ENCODE results near the gene KCNE4. TPM values are rescaled to one million over a fixed set of nuclear protein-coding genes. Genes with fewer than 3 reads are reported as not detected.

Gene KCNE4
- total RNA-seq, 4 donors from 2014 or later = 0.64 to 2.4 (median 2.1) TPM

DNA sequence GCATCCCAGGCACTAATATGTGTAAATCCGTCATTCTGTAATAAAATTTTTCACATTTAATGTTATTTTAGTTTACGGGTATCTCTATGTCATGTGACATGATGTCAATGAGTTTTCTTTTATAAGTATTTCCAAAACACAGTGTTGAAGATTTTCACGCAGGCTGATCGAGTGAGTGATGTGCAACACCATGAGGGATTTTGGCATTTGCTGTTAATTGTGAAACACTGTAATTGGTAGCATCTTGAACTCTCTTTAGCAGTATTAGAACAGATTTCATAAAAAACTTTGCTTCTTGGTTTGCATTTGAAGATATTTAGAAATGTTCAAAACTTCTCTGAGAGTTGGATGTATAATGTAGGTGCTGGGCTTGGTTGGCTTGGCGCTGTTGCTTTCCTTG lies 35.5 kb downstream of the KCNE4 start:
- no peaks in the 10 kb centered on the region for H3K36me3 ChIP-seq
- WGBS = 82% methylated on average over 5 of the region's 5 CpGs
- no peaks in the 10 kb centered on the region for H3K9me3 ChIP-seq
- no peak for DNase-seq (ENCODE audit: low spot score in 2 of 2)
- no peak overlapping the region for H3K27ac ChIP-seq
- H3K27me3 ChIP-seq = no peaks in the 10 kb centered on the region
- peaks cover 20% of the 10 kb centered on the region for H3K4me1 ChIP-seq
- no peak for TF ChIP-seq POLR2A (IDR thresholded peaks at IDR 0.05)
- TF ChIP-seq, protein P1, sequence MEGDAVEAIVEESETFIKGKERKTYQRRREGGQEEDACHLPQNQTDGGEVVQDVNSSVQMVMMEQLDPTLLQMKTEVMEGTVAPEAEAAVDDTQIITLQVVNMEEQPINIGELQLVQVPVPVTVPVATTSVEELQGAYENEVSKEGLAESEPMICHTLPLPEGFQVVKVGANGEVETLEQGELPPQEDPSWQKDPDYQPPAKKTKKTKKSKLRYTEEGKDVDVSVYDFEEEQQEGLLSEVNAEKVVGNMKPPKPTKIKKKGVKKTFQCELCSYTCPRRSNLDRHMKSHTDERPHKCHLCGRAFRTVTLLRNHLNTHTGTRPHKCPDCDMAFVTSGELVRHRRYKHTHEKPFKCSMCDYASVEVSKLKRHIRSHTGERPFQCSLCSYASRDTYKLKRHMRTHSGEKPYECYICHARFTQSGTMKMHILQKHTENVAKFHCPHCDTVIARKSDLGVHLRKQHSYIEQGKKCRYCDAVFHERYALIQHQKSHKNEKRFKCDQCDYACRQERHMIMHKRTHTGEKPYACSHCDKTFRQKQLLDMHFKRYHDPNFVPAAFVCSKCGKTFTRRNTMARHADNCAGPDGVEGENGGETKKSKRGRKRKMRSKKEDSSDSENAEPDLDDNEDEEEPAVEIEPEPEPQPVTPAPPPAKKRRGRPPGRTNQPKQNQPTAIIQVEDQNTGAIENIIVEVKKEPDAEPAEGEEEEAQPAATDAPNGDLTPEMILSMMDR (IDR thresholded peaks at IDR 0.05) = no peak
- no peak for TF ChIP-seq EP300 (IDR thresholded peaks at IDR 0.05)
- H3K4me3 ChIP-seq = no peak overlapping the region

DNA sequence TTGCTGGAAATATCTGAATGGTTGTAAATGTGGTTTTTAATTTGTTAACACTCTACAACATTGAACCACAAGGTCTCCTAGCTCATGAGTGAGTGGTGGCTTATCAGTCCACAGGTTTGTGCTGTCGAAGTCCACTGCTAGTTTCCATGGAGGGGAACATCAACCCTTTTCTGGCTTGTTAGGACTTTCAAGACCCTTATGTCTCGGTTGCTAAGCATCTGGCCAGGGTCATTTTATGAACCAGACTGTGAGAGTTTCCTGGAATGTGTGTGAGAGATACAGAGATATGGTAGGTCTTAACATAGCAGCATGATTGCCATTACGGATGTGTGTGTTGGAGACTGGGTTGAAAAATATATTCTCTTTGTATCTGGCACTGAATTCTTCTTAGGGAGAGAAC lies 36.9 kb downstream of the KCNE4 start:
- Histone ChIP-seq H3K4me3 (no peak overlapping the region), H3K36me3 (no peaks in the 10 kb centered on the region), H3K9me3 (no peaks in the 10 kb centered on the region), H3K27me3 (no peaks in the 10 kb centered on the region), H3K4me1 (peaks cover 34% of the 10 kb centered on the region), H3K27ac (no peak overlapping the region)
- 86% methylated on average over 3 of the region's 3 CpGs for WGBS
- DNase-seq (ENCODE audit: low spot score in 2 of 2) = no peak
- TF ChIP-seq POLR2AphosphoS5 (IDR thresholded peaks at IDR 0.05) (no peak), POLR2A (IDR thresholded peaks at IDR 0.05) (no peak), EP300 (IDR thresholded peaks at IDR 0.05) (no peak)
- TF ChIP-seq, protein P1 (IDR thresholded peaks at IDR 0.05) = no peak

DNA sequence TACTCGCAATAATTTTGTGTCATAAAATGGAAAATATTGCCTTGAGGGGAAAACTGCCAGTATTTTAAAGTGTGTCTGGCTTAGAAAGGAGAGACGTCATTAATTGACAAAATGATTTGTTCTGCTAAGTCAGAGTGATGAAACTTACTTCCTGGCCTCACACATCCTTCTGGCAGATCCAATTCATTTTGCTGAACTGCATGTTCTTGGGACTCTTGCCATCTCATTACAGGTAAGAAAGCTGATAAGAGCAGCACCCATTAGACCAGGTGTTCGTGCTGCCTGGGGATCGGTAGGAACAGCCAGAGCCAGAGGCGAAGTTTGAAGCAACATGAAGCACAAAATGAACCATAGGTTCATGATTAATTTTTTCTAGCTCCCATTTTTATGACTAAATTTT lies 38.0 kb downstream of the KCNE4 start:
- Histone ChIP-seq H3K27ac (peak overlapping the region; percentile 29), H3K27me3 (no peaks in the 10 kb centered on the region), H3K36me3 (no peaks in the 10 kb centered on the region), H3K4me3 (no peak overlapping the region), H3K9me3 (no peaks in the 10 kb centered on the region), H3K4me1 (peaks cover 39% of the 10 kb centered on the region)
- TF ChIP-seq, protein P1 (IDR thresholded peaks at IDR 0.05) = no peak
- TF ChIP-seq EP300 (IDR thresholded peaks at IDR 0.05) = no peak
- no peak for DNase-seq (ENCODE audit: low spot score in 2 of 2)
- WGBS = 45% methylated on average over 5 of the region's 5 CpGs

DNA sequence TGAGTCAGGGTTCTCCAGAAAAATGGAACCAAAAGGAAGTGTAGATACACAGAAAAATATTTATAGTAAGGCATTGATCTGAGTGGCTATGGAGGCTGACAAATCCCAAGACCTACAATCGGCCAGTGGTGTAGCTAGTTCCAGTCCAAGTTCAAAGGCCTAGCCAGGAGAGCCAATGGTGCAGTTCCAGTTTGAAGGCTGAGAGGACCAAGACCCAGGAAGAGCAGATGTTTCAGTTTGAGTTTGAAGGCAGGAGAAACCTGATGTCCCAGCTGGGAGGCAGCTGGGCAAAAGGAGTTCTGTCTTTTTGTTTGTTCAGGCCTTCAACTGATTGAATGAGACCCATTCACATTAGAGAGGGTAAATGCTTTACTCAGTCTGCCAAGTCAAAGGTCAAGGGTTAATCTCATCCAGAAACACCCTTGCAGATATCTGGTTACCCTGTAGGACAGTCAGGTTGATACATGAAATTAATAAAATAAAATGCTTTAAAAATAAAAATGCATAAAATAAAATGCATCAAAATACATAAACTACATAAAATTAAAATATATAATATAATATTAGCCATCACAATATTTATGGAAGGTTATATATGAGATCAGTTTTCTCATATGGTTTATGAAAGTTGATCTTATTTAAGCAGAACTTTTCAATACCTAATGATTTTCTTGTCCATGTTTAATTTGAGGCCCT lies 38.7 kb downstream of the KCNE4 start:
- H3K4me1 ChIP-seq = peaks cover 39% of the 10 kb centered on the region
- WGBS = 45% methylated on average over 1 of the region's 1 CpG
- H3K9me3 ChIP-seq = no peaks in the 10 kb centered on the region
- no peak for DNase-seq (ENCODE audit: low spot score in 2 of 2)
- H3K36me3 ChIP-seq = no peaks in the 10 kb centered on the region
- no peaks in the 10 kb centered on the region for H3K27me3 ChIP-seq
- peak overlapping the region; percentile 9 for H3K27ac ChIP-seq
- H3K4me3 ChIP-seq = no peak overlapping the region
- TF ChIP-seq POLR2AphosphoS5 (IDR thresholded peaks at IDR 0.05) (no peak), POLR2A (IDR thresholded peaks at IDR 0.05) (no peak), EP300 (IDR thresholded peaks at IDR 0.05) (no peak)
- TF ChIP-seq, protein P1 (IDR thresholded peaks at IDR 0.05) = no peak

DNA sequence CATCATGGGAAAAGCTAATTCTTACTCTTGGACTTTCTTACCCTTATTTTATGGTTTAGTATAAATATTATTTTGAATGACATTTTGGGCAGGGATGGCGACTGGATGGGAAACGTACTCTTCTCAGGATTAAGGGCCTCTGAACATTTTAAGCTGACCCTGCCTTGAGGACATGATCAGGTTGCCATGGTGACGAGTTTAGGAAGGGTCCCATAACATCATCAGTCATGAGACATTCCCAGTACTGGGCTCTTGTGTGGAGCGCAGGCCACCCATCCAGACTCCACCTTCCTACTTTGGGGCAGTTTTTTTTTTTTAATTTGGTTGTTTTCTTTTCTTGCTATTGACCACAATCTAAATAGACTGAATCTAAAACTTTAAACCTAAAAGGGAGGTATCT lies 40.7 kb downstream of the KCNE4 start:
- H3K36me3 ChIP-seq = no peaks in the 10 kb centered on the region
- peak overlapping the region; percentile 55 for H3K27ac ChIP-seq
- 90% methylated on average over 4 of the region's 4 CpGs for WGBS
- TF ChIP-seq, protein P1 (IDR thresholded peaks at IDR 0.05) = no peak
- TF ChIP-seq POLR2A (IDR thresholded peaks at IDR 0.05) (no peak), POLR2AphosphoS5 (IDR thresholded peaks at IDR 0.05) (no peak), EP300 (IDR thresholded peaks at IDR 0.05) (no peak)
- no peaks in the 10 kb centered on the region for H3K9me3 ChIP-seq
- DNase-seq (ENCODE audit: low spot score in 2 of 2) = no peak
- peaks cover 39% of the 10 kb centered on the region for H3K4me1 ChIP-seq
- no peaks in the 10 kb centered on the region for H3K27me3 ChIP-seq
- no peak overlapping the region for H3K4me3 ChIP-seq

Measured in suprapubic skin (tissue), 4 donors.